Measurements from ENCODE around the gene SLC38A10. TPM values are rescaled to one million over a fixed set of nuclear protein-coding genes. Genes with fewer than 3 reads are reported as not detected.

Gene SLC38A10
- total RNA-seq, 1 donor from 2014 or later: 100 TPM

DNA sequence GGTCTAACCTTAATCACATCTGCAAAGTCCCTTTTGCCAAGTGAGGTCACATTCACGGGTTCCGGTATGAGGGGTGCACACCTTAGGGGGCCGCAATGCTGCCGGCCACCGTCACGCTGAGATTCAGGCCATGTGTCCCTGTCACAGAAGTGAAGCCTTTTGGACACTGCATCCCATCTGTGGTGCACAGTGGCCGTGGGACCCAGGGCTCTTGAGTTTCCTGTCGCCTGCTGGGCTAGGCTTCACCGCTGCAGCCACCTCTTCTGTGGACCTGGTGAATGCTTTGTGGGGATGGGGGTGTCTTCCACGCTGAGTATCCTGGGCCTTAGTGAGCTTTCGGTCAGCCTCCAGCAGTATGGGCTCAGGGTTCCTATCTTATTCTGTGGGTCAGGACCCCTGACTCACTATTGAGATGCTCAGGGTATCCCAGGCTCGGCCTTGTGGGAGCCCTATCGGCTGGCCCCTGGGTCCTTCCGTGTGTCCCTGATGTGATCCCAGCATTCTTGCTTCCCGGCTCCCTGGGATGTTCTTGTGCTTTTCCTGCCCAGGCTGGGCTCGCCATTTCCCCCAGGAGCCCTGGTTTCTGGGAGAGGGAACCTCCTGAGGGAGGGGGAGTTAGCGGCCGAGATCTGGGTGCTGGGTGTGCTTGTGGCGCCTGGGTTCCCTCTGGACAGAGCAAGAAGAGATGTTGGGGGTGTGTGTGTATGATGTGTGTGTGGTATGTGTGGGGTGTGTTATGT, 4.9 kb upstream of the SLC38A10 start:
- Histone ChIP-seq H3K36me3 (ENCODE audit: control insufficient read depth, insufficient read depth, low read length) (no peaks in the 10 kb centered on the region), H3K4me3 (ENCODE audit: low read depth, low read length) (no peak overlapping the region), H3K27me3 (ENCODE audit: control insufficient read depth, insufficient read depth, low read length) (peaks cover 6% of the 10 kb centered on the region)
- TF ChIP-seq, protein P1, sequence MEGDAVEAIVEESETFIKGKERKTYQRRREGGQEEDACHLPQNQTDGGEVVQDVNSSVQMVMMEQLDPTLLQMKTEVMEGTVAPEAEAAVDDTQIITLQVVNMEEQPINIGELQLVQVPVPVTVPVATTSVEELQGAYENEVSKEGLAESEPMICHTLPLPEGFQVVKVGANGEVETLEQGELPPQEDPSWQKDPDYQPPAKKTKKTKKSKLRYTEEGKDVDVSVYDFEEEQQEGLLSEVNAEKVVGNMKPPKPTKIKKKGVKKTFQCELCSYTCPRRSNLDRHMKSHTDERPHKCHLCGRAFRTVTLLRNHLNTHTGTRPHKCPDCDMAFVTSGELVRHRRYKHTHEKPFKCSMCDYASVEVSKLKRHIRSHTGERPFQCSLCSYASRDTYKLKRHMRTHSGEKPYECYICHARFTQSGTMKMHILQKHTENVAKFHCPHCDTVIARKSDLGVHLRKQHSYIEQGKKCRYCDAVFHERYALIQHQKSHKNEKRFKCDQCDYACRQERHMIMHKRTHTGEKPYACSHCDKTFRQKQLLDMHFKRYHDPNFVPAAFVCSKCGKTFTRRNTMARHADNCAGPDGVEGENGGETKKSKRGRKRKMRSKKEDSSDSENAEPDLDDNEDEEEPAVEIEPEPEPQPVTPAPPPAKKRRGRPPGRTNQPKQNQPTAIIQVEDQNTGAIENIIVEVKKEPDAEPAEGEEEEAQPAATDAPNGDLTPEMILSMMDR (IDR thresholded peaks at IDR 0.05; ENCODE audit: insufficient read depth, low read length, poor library complexity, severe bottlenecking): no peak
- no peak for DNase-seq (ENCODE audit: low read depth)

DNA sequence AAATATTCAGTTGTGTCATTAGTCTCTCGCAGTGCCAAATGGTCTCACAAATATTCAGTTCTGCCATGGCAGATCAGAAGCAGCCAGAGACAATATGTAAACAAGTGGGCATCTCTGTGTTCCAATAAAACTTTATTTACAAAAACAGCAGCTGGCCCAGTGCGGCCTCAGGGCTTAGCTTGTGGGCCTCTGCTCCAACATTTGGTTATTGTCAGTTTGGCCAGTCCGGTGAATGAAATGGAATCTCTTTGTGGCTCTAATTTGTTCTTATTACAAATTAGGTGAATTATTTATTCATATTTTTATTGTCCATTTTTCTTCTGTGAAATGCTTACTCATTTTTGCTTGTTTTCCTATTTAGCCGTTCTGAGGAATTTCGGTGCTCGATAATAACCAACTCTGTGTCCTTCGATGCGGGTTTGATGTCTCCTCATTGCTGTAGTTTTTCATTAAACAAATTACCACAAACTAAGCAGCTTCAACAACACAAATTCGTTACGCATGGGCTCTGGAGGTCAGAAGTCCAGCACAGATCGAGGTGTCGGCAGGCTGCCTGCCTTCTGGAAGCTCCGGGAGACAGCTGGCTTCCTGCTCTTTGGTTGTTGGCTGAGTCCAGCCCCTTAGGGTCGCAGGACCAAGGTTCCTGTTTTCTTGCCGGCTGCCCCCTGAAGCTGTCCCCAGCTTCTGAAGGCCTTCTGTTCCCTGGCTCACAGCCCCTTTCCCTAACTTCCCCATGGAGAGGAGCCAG, 4.1 kb upstream of the SLC38A10 start:
- Histone ChIP-seq H3K36me3 (ENCODE audit: control insufficient read depth, insufficient read depth, low read length) (no peaks in the 10 kb centered on the region), H3K4me3 (ENCODE audit: low read depth, low read length) (no peak overlapping the region), H3K27me3 (ENCODE audit: control insufficient read depth, insufficient read depth, low read length) (peaks cover 6% of the 10 kb centered on the region)
- TF ChIP-seq, protein P1 (IDR thresholded peaks at IDR 0.05; ENCODE audit: insufficient read depth, low read length, poor library complexity, severe bottlenecking): no peak
- no peak for DNase-seq (ENCODE audit: low read depth)

DNA sequence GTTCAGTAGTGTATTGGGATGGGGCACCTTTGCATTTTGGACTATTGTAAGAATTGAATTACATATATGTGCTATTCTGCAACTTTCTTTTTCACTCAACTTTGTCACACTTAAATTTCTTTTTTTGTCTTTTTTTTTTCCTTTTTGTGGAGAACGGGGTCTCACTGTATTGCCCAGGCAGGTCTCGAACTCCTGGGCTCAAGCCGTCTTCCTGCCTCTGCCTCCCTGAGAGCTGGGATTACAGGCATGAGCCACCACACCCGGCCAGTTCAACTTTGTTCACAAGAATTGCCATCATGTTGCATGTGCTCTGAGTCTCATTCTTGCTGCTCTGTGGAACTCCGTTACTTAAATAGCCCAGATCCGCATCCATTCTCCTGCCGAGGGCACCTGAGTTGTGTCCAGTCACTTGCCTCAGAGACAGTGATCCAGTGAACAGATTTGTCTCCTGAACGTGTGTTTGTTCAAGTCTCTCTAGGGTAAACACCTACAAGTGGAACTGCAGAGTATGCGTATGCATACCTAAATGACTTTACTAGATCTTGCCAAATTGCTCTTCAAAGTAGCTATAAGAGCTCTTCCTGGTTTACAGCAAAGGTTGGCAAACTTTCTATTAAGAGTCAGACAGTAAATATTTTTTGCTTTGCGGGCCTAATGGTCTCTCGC, 3.4 kb upstream of the SLC38A10 start:
- DNase-seq (ENCODE audit: low read depth): no peak
- TF ChIP-seq, protein P1 (IDR thresholded peaks at IDR 0.05; ENCODE audit: insufficient read depth, low read length, poor library complexity, severe bottlenecking): no peak
- H3K36me3 ChIP-seq (ENCODE audit: control insufficient read depth, insufficient read depth, low read length): no peaks in the 10 kb centered on the region
- peaks cover 6% of the 10 kb centered on the region for H3K27me3 ChIP-seq (ENCODE audit: control insufficient read depth, insufficient read depth, low read length)
- no peak overlapping the region for H3K4me3 ChIP-seq (ENCODE audit: low read depth, low read length)

DNA sequence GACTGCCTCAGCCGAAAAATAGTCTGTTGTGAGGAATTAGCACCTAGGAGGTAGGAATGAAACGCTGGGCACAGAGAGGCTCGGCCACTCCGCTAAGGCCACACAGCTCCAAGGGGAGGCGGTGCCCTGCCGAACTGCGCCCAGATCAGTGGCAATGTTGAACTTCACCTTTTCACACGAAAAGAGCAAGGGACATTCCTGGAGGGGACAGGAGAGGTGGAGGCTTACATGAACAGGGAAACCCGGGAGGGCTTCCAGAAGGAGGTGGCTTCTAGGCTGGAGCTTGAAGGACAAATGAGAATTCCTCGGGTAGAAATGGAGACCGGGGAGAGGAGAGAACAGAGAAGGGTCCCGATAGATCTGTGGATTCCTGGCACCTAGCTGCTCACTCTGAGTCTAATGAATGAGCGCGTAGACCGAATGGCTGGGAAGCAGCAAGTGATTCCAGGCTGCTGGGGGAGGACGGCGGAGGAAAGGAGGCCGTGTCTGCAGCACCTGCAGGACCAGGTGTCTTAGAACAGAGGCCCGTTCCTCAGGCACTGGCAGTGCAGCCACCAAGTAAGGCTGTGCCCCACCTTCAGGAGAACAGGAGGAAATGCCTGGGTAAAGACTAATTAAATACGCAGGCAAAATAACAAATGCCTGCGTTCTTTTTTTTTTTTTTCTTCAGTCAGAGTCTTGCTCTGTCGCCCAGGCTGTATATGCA, 722 bp upstream of the SLC38A10 start:
- peaks cover under 1% of the 10 kb centered on the region for H3K27me3 ChIP-seq (ENCODE audit: control insufficient read depth, insufficient read depth, low read length)
- TF ChIP-seq, protein P1 (IDR thresholded peaks at IDR 0.05; ENCODE audit: insufficient read depth, low read length, poor library complexity, severe bottlenecking): peak; percentile 49
- DNase-seq (ENCODE audit: low read depth): peak; percentile 42
- no peaks in the 10 kb centered on the region for H3K36me3 ChIP-seq (ENCODE audit: control insufficient read depth, insufficient read depth, low read length)
- peak overlapping the region; percentile 81 for H3K4me3 ChIP-seq (ENCODE audit: low read depth, low read length)

DNA sequence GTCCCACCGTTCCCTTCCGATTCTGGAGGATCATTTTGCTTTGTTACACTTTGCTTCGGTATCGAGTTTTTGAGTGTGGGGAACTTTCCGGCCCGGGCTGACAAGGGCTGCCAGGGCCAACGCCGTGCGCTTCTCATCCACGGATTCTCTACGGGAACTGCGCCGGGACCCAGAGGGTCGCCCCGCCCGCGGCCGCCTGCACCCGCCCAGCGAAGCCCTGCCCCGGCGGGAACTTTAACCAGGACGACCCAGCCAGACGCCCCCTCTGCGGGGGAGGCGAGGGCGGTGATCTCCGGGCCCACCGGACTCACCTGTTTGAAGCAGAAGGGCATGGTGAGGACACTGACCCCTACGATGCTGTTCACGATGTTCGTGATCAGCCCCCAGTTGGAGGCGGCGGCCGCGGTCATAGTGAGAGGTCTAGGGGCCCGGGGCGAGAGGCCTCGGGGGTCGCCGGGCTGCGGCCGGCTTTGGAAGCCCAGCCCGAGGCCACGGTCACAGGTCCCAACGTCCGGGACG, 536 bp downstream of the SLC38A10 start:
- no peak for DNase-seq (ENCODE audit: low read depth)
- Histone ChIP-seq H3K36me3 (ENCODE audit: control insufficient read depth, insufficient read depth, low read length) (no peaks in the 10 kb centered on the region), H3K4me3 (ENCODE audit: low read depth, low read length) (peak overlapping the region; percentile 81), H3K27me3 (ENCODE audit: control insufficient read depth, insufficient read depth, low read length) (no peaks in the 10 kb centered on the region)
- TF ChIP-seq, protein P1 (IDR thresholded peaks at IDR 0.05; ENCODE audit: insufficient read depth, low read length, poor library complexity, severe bottlenecking): no peak
